PFSK-1 (cell line): ENCODE data around the gene IL20RB.

Experiments
- FOXP2 ChIP-seq: optimal IDR thresholded peaks from 2 replicates; pipeline ENCODE3; 2011; ENCODE audit warnings: borderline replicate concordance, control low read depth, inconsistent platforms; ENCODE audit not compliant: insufficient read depth; ENCODE audit errors: extremely low read length, extremely low read depth
- POLR2AphosphoS5 ChIP-seq: IDR thresholded peaks from 2 replicates; pipeline ENCODE4 v1.6.1; 2012; ENCODE audit warnings: low read depth, mild to moderate bottlenecking, control low read depth, low read length, moderate library complexity
- SIN3A ChIP-seq: IDR thresholded peaks from 2 replicates; pipeline ENCODE4 v1.6.1; 2012; ENCODE audit warnings: mild to moderate bottlenecking, low read length, moderate library complexity, borderline replicate concordance; ENCODE audit not compliant: insufficient read depth
- TAF1 ChIP-seq: IDR thresholded peaks from 2 replicates; pipeline ENCODE4 v1.6.1; 2012; ENCODE audit warnings: low read length, control low read depth, borderline replicate concordance; ENCODE audit not compliant: insufficient read depth
- TF ChIP-seq, protein P1 (sequence below), 2 experiments: IDR thresholded peaks; 2 replicates each; pipeline versions ENCODE4 v1.6.1 to v1.8.0; 2011 to 2012; ENCODE audit warnings: low read depth in 2 of 2, low read length in 2 of 2, control low read depth in 1 of 2, inconsistent platforms in 1 of 2, mild to moderate bottlenecking in 1 of 2, moderate library complexity in 1 of 2; ENCODE audit not compliant: insufficient read depth in 1 of 2

IL20RB gene

DNA sequence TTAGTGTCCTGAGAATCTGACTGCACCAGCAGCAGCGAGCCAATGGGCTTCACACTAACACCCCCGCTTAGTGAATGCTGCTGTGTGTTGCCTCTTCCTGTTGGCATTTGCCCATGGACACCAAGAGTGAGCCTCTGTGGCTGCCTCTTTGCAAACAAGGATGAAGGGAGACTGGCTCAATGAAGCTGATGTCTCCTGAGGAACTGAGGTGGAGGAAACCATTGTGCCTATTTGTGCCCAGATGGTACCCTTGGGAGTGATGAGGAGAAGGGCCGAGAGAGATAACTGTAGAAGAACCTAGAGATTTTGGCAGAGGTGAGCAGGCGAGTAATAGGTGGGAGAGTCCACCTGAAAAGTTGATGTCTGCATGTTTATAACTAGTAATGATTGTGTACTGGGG lies 51.2 kb downstream of the IL20RB start:
- TF ChIP-seq TAF1 (no peak), POLR2AphosphoS5 (no peak), SIN3A (no peak), FOXP2 (no peak)
- TF ChIP-seq, protein P1, sequence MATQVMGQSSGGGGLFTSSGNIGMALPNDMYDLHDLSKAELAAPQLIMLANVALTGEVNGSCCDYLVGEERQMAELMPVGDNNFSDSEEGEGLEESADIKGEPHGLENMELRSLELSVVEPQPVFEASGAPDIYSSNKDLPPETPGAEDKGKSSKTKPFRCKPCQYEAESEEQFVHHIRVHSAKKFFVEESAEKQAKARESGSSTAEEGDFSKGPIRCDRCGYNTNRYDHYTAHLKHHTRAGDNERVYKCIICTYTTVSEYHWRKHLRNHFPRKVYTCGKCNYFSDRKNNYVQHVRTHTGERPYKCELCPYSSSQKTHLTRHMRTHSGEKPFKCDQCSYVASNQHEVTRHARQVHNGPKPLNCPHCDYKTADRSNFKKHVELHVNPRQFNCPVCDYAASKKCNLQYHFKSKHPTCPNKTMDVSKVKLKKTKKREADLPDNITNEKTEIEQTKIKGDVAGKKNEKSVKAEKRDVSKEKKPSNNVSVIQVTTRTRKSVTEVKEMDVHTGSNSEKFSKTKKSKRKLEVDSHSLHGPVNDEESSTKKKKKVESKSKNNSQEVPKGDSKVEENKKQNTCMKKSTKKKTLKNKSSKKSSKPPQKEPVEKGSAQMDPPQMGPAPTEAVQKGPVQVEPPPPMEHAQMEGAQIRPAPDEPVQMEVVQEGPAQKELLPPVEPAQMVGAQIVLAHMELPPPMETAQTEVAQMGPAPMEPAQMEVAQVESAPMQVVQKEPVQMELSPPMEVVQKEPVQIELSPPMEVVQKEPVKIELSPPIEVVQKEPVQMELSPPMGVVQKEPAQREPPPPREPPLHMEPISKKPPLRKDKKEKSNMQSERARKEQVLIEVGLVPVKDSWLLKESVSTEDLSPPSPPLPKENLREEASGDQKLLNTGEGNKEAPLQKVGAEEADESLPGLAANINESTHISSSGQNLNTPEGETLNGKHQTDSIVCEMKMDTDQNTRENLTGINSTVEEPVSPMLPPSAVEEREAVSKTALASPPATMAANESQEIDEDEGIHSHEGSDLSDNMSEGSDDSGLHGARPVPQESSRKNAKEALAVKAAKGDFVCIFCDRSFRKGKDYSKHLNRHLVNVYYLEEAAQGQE (IDR thresholded peaks at IDR 0.05; ENCODE audit: insufficient read depth in 1 of 2, low read depth in 2 of 2, low read length in 2 of 2) = no peak

DNA sequence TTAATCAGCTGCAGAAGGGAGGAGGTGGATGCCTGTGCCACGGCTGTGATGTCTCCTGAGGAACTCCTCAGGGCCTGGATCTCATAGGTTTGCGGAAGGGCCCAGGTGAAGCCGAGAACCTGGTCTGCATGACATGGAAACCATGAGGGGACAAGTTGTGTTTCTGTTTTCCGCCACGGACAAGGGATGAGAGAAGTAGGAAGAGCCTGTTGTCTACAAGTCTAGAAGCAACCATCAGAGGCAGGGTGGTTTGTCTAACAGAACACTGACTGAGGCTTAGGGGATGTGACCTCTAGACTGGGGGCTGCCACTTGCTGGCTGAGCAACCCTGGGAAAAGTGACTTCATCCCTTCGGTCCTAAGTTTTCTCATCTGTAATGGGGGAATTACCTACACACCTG lies 52.4 kb downstream of the IL20RB start:
- TF ChIP-seq TAF1 (no peak), SIN3A (no peak), POLR2AphosphoS5 (no peak), FOXP2 (no peak)
- TF ChIP-seq, protein P1 (IDR thresholded peaks at IDR 0.05; ENCODE audit: insufficient read depth in 1 of 2, low read depth in 2 of 2, low read length in 2 of 2) = no peak

DNA sequence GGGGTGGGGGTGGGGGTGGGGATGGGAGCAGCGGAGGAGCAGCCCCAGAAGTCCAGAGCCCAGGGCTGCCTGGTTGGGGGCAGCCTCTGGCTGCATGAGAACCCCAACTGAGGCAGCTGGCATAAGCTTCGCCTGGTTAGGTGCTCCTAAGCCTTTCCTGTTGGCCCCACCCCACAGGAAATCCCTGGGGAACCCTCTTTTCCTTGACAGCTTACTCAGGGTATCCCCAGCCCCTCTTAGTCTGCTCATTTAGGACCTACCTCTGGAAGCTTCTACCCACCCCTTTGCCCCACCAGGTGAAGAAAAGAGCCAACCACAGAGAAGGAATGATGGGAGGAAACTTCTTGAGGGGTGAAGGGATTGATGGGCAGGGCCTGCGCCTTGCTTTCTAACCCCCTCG lies 53.4 kb downstream of the IL20RB start:
- TF ChIP-seq, protein P1 (IDR thresholded peaks at IDR 0.05; ENCODE audit: insufficient read depth in 1 of 2, low read depth in 2 of 2, low read length in 2 of 2) = no peak
- TF ChIP-seq POLR2AphosphoS5 = no peak

DNA sequence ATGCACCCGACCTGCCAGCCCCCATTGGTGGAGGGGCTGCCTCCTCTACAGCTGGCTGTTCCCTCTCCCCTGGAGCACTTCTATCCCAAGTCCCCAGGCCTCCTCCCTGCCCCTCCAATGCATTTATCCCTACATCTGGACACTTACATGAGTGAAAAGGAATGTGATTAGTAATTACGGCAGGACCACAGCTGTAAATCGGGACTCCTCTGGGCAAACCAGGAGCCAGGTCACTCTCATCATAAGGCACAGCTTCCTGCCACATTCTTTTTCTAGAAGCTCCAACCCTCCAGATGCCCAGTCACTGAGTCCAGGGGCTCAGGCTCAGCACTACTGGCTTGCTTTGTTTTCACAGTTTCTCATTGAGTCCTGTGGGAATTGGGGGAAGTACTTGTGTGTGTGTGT lies 54.3 kb downstream of the IL20RB start:
- TF ChIP-seq, protein P1 (IDR thresholded peaks at IDR 0.05; ENCODE audit: insufficient read depth in 1 of 2, low read depth in 2 of 2, low read length in 2 of 2) = no peak
- TF ChIP-seq SIN3A (no peak), POLR2AphosphoS5 (no peak), TAF1 (no peak), FOXP2 (no peak)

DNA sequence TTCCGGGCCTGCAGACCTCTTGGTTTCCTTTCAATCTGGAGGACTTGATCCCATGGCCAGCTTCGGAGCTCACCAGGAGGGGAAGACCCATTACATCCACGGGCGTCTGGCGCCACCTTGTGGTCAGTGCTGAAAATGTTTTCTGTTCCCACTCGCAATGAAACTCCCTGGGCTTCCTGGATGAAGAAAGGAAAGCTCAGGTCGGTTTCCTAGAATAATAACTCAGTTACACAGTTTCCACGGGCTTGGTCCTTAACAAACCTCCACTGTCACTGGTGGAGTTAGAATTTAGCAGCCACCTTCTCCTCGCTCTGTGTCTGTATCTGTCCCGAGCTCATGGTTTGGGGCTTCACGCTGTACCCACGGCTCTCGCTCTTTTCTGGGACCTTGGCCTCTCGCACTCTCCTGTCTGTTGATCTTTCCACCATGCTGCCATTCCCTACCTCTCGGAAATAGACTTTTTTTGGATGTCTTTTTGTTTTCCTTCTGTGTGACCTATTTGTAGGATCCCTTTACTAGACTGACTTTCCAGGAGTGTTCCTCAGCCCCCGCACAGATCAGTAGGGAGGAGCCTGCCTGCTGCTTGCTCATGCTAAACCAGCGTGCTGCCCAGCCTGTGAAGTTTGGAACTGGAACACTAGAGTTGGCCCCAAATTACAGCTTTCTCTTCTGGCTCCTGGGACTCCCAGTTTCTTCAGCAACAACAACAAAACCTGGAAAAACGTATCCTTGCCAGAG lies 56.3 kb downstream of the IL20RB start:
- TF ChIP-seq TAF1 = no peak
- TF ChIP-seq SIN3A = no peak
- no peak for TF ChIP-seq POLR2AphosphoS5
- TF ChIP-seq FOXP2 = no peak

DNA sequence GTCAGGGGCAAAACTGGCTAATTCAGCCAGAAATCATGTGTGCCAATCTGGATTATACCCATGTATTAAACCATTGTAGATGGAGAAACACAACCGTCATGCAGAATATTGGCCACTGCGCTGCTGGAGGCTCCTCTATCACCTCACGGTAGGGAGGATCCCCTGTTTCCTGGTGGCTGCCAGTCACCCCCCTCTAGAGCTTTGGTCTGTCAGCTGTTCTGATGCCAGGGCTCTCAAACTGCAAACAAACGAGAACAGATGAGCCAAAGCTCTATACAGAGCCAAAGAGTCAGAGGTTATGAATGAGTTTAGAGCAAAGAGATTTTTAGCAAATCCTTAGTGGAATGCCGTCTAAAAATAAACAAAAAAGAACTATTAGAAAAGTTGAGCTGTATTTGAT lies 62.5 kb downstream of the IL20RB start:
- TF ChIP-seq TAF1 (no peak), SIN3A (no peak), FOXP2 (no peak), POLR2AphosphoS5 (no peak)
- TF ChIP-seq, protein P1 (IDR thresholded peaks at IDR 0.05; ENCODE audit: insufficient read depth in 1 of 2, low read depth in 2 of 2, low read length in 2 of 2) = no peak
